Measurements from ENCODE around the gene NF1. TPM values are rescaled to one million over a fixed set of nuclear protein-coding genes. Genes with fewer than 3 reads are reported as not detected.
"Not testable (repeated sequence)": the region's sequence is repeated elsewhere in the genome, so short reads cannot be mapped to it uniquely, and the experiment has no call there.

Gene NF1
- total RNA-seq, 1 donor, result 21.9 TPM

DNA sequence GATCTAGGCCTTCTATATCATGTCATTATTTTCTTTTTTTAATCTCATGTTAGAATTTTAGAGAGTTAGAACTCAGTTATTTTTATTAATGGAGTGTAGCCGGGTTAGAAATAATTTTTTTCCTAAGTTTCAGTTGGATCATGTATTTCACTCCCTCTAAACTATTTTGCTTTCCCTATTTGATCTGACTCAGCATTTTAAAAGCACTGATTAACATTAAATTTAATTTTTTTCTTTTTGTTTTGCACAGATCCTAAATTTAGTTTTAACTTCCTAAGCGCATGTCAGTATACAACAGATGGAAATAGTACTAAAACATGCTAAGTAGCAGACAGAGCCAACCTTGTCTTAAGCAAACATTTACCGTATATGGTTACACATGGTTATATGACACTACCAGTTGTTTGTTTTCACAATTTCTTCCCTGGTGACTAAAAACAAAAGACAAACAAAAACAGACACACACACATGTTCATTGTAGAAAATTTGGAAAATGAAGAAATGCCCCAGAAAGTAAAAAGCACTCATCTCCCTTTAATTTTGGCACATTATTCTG is 263.1 kb downstream of the NF1 start:
- H3K4me1 ChIP-seq (ENCODE audit: insufficient read depth, low read length), result no peaks in the 10 kb centered on the region
- no peaks in the 10 kb centered on the region for H3K9me3 ChIP-seq (ENCODE audit: low read depth, low read length)
- H3K4me3 ChIP-seq (ENCODE audit: low read length), result no peak overlapping the region
- no peaks in the 10 kb centered on the region for H3K27me3 ChIP-seq (ENCODE audit: insufficient read depth, low read length)

DNA sequence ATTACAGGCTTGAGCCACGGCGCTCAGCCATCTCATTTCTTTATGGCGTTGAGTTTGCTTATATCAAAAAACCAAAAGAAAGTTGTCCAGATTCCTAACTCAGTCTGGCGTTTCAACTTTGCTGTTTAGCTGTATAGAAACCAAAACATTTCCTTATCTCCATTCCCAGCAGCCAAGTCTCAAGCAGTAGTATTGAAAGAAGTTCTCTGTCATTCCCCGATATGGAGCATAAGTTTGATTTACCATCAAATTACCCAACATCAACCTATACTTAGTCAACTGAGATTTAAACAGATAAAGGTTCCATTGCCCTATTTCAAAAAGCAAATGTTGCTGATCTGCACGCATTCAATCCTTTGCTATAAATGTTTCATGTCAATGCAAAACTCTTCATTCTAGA is 269.2 kb downstream of the NF1 start:
- Histone ChIP-seq H3K27me3 (ENCODE audit: insufficient read depth, low read length) (no peaks in the 10 kb centered on the region), H3K9me3 (ENCODE audit: low read depth, low read length) (no peaks in the 10 kb centered on the region), H3K4me1 (ENCODE audit: insufficient read depth, low read length) (no peaks in the 10 kb centered on the region)

DNA sequence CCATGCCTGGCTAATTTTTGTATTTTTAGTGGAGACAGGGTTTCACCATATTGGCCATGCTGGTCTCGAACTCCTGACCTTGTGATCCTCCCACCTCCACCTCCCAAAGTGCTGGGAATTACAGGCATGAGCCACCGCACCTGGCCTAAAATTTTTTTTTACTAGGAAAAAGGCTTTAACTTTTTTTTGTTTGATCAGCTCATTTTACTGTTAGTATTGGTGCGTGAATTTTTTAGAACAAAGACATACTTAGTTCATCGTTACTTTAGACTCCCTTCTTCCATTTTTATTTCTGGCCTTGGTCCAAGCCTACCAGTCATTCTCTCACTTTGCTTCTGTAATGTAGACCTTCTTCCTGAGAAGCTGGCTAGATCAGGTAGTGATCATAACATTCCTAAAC is 271.3 kb downstream of the NF1 start:
- Histone ChIP-seq H3K4me3 (ENCODE audit: low read length) (no peak overlapping the region), H3K9me3 (ENCODE audit: low read depth, low read length) (no peaks in the 10 kb centered on the region), H3K27me3 (ENCODE audit: insufficient read depth, low read length) (no peaks in the 10 kb centered on the region), H3K4me1 (ENCODE audit: insufficient read depth, low read length) (no peaks in the 10 kb centered on the region)

More for the DNA sequence above, 269.2 kb downstream of the NF1 start:
- no peak overlapping the region for H3K4me3 ChIP-seq (ENCODE audit: low read length)

DNA sequence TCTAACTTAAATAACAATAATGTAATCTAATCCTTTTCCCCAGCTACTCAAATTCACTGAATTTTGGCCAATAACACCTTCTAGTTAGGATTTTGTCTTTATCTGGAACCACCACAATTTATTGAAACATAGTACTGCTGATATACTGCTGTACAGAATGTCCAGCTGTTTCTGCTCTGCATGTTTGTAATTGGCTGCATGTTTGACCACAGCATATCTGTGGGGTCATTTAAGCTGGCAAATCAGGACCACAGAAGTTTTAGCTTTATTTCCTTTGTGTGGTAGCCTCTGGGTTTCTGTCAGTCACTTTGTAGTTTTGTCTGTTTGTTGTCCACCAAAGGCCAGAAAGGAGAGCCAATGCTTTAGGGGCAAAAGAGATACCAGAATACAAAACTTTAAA is 274.5 kb downstream of the NF1 start:
- H3K9me3 ChIP-seq (ENCODE audit: low read depth, low read length), result no peaks in the 10 kb centered on the region
- H3K4me3 ChIP-seq (ENCODE audit: low read length), result no peak overlapping the region
- H3K27me3 ChIP-seq (ENCODE audit: insufficient read depth, low read length), result no peaks in the 10 kb centered on the region
- peaks cover 28% of the 10 kb centered on the region for H3K4me1 ChIP-seq (ENCODE audit: insufficient read depth, low read length)

DNA sequence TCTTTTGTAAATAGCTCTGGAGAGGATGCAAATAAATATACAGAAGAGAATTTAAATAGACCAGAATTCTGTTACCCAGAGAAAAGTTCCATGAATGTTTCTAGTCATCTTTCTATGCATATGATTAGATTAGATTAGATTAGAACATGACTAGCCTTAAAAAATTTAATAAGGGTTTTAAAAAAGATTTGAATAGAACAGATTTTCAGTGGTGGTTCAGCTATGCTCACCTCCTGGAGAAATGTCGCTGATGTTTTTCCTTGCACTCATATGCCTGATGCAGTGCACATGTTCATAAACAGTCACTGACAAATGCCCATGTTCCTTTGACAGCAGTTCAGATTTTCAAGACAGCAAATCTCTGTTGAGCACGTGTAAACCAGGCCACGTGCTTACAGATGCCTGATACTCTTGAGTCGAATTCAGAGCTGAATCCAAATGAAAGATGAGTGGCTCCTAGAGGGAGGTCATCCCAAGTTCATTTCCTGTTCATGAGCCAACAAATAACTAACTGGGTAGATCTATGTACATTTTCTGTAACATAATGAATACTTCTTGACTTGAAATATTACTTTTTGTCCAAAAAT is 276.8 kb downstream of the NF1 start:
- no peaks in the 10 kb centered on the region for H3K27me3 ChIP-seq (ENCODE audit: insufficient read depth, low read length)
- peaks cover 32% of the 10 kb centered on the region for H3K4me1 ChIP-seq (ENCODE audit: insufficient read depth, low read length)
- H3K9me3 ChIP-seq (ENCODE audit: low read depth, low read length), result no peaks in the 10 kb centered on the region
- H3K4me3 ChIP-seq (ENCODE audit: low read length), result no peak overlapping the region

DNA sequence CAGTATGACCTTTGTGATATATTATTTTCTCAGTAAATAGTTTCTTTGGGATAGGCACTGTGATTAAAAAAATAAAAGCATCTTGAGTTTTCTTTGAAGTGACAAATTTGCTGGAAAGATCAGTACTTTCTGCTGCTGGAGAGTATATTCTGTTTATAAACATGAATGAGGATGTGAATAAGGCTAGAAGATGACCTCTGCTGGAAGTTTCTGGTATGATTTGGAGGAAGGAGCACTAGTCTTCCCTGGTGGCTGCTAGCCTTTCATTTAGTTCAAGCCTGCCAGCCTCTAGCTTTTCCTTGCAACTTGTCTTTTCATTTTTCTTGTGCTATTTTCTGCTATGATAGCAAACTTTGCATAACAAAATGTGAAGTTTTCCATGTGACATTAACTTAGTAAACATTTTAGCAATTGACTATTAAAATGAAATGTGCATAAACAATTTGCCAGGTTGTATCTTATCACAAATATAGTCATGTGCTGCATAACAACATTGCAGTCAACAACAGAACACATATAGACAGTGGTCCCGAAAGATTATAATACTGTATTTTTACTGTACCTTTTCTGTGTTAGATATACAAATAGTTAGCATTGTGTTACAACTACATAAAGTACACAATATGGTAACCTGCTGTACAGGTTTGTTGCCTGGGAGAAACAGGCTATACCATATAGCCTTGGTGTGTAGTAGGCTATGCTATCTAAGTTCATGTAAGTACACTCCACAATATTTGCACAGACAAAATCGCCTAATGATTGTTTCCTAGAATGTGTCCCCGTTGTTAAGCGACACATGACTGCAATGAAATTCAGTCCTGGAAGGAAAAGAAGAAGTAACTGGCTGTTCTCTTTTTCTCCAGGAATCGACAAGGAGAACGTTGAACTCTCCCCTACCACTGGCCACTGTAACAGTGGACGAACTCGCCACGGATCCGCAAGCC is 278.6 kb downstream of the NF1 start:
- Histone ChIP-seq H3K4me1 (ENCODE audit: insufficient read depth, low read length) (peaks cover 32% of the 10 kb centered on the region), H3K4me3 (ENCODE audit: low read length) (no peak overlapping the region), H3K9me3 (ENCODE audit: low read depth, low read length) (no peaks in the 10 kb centered on the region), H3K27me3 (ENCODE audit: insufficient read depth, low read length) (no peaks in the 10 kb centered on the region)

DNA sequence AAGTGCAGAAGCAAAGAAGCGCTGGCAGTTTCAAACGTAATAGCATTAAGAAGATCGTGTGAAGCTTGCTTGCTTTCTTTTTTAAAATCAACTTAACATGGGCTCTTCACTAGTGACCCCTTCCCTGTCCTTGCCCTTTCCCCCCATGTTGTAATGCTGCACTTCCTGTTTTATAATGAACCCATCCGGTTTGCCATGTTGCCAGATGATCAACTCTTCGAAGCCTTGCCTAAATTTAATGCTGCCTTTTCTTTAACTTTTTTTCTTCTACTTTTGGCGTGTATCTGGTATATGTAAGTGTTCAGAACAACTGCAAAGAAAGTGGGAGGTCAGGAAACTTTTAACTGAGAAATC is 279.3 kb downstream of the NF1 start:
- Histone ChIP-seq H3K27me3 (ENCODE audit: insufficient read depth, low read length) (no peaks in the 10 kb centered on the region), H3K9me3 (ENCODE audit: low read depth, low read length) (no peaks in the 10 kb centered on the region), H3K4me1 (ENCODE audit: insufficient read depth, low read length) (peaks cover 32% of the 10 kb centered on the region), H3K4me3 (ENCODE audit: low read length) (no peak overlapping the region)

DNA sequence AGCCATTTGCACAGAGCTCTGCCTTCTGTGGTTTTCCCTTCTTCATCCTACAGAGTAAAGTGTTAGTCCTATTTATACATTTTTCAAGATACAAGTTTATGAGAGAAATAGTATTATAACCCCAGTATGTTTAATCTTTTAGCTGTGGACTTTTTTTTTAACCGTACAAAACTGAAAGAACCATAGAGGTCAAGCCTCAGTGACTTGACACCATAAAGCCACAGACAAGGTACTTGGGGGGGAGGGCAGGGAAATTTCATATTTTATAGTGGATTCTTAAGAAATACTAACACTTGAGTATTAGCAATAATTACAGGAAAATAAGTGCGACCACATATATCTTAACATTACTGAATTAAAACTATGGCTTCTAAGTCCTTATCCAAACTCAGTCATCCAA is 279.7 kb downstream of the NF1 start:
- no peak overlapping the region for H3K4me3 ChIP-seq (ENCODE audit: low read length)

DNA sequence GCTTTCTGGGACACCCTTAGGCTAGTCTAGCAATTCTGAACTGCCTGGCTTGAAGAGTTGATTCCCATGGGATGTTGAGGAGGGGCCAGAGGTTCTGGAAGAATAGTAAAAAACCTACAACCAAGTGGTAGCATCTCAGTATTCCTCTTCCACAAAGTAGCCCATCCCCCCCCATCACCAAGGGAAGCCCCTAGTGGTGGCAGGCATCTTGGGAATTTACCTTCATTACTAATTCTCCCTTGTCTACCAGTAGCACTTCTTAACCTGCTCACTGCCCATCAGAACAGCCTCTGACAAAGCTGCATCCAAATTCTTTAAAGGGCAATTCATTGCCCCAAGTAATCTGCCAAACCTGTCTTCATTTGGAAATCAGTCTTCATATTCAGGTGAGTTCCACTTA is 283.9 kb downstream of the NF1 start:
- Histone ChIP-seq H3K9me3 (ENCODE audit: low read depth, low read length) (no peaks in the 10 kb centered on the region), H3K27me3 (ENCODE audit: insufficient read depth, low read length) (no peaks in the 10 kb centered on the region), H3K4me1 (ENCODE audit: insufficient read depth, low read length) (peaks cover 10% of the 10 kb centered on the region), H3K4me3 (ENCODE audit: low read length) (no peak overlapping the region)

More for the DNA sequence above, 279.7 kb downstream of the NF1 start:
- Histone ChIP-seq H3K9me3 (ENCODE audit: low read depth, low read length) (no peaks in the 10 kb centered on the region), H3K27me3 (ENCODE audit: insufficient read depth, low read length) (no peaks in the 10 kb centered on the region), H3K4me1 (ENCODE audit: insufficient read depth, low read length) (peaks cover 32% of the 10 kb centered on the region)

DNA sequence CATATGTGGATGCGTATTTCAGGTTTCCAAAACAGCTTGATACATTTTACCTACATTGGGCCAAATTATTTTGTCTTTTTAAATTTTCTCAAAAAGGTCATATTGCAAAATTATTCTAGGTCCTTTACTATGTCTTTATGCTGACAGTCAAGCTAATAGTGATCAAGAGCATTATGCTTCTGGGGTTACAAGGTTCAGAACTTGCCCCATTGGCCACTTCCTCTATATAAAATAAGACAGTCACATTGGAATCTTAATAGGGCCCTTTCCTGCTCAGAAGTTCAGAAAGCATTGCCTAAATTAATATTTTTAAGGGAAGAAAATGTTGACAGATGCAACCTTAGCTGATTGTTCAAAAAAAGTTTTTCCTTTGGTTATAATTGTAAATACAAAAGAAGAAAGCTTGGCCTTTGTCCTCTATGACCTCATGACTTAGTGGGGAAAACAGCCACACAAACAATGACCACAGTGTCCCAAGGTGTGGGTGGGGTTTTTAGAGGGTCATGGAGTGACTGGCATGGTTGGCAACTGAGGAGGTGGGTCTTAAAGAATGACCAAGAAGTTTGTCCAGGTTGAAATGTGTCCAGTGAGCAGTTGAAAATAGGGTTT is 284.9 kb downstream of the NF1 start:
- Histone ChIP-seq H3K4me1 (ENCODE audit: insufficient read depth, low read length) (no peaks in the 10 kb centered on the region), H3K27me3 (ENCODE audit: insufficient read depth, low read length) (no peaks in the 10 kb centered on the region), H3K4me3 (ENCODE audit: low read length) (no peak overlapping the region), H3K9me3 (ENCODE audit: low read depth, low read length) (no peaks in the 10 kb centered on the region)

DNA sequence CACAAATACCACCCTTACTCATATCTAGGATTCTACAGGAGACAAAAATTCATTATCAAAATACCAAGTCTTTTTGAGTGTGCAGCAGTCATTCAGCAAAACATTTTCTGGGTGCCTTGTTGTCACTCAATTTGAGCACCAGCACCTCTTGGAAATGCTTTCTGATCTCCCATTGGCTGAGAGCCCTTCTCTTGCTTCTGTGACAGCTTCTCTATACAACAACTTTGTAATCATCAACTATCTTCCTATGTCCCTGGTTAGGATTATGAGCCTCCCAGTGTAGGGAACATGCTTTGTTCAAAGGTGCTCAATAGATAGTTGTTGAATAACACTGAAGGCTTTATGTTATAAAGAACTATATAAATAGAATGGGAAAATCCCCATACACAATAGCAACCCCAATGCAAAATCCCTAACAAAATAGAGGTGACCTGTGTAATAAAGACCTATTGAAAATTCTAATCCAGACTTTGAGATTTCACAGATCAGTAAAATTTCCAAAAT is 286.4 kb downstream of the NF1 start:
- no peaks in the 10 kb centered on the region for H3K4me1 ChIP-seq (ENCODE audit: insufficient read depth, low read length)
- no peaks in the 10 kb centered on the region for H3K9me3 ChIP-seq (ENCODE audit: low read depth, low read length)

DNA sequence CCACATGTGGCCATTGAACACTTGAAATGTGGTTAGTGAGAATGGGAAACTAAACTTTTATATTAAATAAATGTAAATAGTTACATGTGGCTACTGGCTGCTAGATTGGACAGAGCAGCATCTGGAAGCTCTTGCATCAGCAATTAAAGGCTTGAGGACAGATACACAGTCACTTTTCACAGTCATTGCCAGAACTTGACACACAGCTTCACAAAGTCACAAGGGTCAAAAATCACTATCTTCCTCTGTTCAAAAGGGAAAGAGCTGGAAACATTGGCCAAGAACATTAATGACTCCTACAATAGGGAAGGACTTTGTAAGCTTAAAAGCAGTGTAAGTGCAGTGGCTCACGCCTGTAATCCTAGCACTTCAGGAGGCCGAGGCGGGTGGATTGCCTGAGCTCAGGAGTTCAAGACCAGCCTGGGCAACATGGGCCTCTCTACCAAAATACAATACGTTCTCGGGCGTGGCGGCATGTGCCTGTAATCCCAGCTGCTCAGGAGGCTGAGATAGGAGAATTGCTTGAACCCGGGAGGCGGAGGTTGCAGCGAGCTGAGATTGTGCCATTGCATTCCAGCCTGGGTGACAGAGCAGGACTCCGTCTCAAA is 288.0 kb downstream of the NF1 start:
- not testable (repeated sequence) for H3K27me3 ChIP-seq (ENCODE audit: insufficient read depth, low read length); H3K4me1 ChIP-seq (ENCODE audit: insufficient read depth, low read length); H3K9me3 ChIP-seq (ENCODE audit: low read depth, low read length); H3K4me3 ChIP-seq (ENCODE audit: low read length)

More for the DNA sequence above, 286.4 kb downstream of the NF1 start:
- H3K27me3 ChIP-seq (ENCODE audit: insufficient read depth, low read length), result no peaks in the 10 kb centered on the region
- no peak overlapping the region for H3K4me3 ChIP-seq (ENCODE audit: low read length)

DNA sequence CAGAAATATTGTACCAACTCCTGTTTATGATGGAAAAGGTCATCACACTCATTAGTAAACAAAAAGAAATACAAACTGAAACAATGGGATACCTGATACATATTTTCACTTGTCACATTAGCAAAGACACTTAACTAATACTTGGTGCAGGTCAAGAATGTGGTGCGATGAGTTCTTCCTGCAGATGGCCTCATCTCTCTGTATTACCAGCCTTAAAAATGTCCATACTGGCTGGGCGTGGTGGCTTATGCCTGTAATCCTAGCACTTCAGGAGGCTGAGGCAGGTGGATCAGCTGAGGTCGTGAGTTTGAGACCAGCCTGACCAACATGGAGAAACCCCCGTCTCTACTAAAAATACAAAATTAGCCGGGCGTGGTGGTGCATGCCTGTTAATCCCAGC is 288.7 kb downstream of the NF1 start:
- not testable (repeated sequence) for H3K9me3 ChIP-seq (ENCODE audit: low read depth, low read length); H3K27me3 ChIP-seq (ENCODE audit: insufficient read depth, low read length); H3K4me1 ChIP-seq (ENCODE audit: insufficient read depth, low read length); H3K4me3 ChIP-seq (ENCODE audit: low read length)

DNA sequence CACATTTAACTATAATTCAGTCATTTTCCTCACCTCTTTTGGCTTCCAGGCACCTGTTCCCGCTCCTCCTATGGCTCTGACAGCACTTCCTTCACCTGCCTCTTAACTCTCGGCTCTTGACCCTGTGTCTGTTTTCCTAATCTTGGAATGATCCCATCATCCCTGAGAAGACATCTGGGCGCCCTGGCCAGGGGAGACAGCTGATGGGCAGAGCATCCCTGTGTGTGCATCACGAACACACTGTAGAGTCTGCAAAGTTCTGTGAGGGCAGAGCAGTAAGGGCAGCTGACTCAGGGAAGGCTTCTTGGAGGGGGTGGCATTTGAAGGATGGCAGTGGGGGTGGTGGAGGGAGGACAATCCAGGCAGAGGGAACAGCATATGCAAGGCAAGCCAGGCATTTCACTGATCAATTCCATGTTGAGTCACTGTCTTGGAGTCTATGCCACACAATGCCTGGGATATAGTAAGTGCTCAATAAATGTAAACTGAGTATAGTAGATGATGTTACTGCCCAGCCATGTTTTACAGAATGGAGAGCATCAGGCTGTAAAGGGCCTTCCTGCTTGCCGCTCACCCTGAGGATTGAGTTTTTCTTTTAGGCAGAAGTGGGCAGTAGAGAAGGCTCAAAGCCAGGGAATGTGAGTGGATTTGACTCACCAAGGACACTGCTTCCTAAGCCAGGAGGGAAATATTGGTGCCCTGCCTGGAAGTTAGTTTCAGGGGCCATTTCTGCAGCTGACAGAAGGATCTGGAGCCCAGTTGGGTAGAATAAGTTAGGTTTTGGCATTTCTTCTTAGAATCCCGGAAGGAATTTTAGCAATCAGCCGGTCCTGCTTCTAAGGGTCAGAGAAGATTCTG is 290.9 kb downstream of the NF1 start:
- peaks cover 14% of the 10 kb centered on the region for H3K27me3 ChIP-seq (ENCODE audit: insufficient read depth, low read length)
- no peak overlapping the region for H3K4me3 ChIP-seq (ENCODE audit: low read length)
- no peaks in the 10 kb centered on the region for H3K9me3 ChIP-seq (ENCODE audit: low read depth, low read length)
- no peaks in the 10 kb centered on the region for H3K4me1 ChIP-seq (ENCODE audit: insufficient read depth, low read length)
